AG09309 (cell line): Measurements from ENCODE around the gene FDX1.

Source experiments
- DNase-seq: peaks from one replicate; pipeline ENCODE4 v3.0.0-alpha.2; 2010; ENCODE audit warnings: low read depth
- H3K4me3 ChIP-seq: 2 replicates; pipeline ENCODE4 v1.5.1; 2011; ENCODE audit warnings: mild to moderate bottlenecking, low read depth, low read length, moderate library complexity; ENCODE audit not compliant: control insufficient read depth
- TF ChIP-seq, protein P1 (sequence below): IDR thresholded peaks from 2 replicates; pipeline ENCODE4 v1.5.1; 2011; ENCODE audit warnings: mild to moderate bottlenecking, low read depth, low read length, inconsistent platforms; ENCODE audit not compliant: insufficient read depth, control insufficient read depth; ENCODE audit errors: missing control alignments

FDX1 gene

GRCh38 chr11:110432713-110433392, 3.1 kb downstream of the FDX1 start:
- TF ChIP-seq, protein P1, sequence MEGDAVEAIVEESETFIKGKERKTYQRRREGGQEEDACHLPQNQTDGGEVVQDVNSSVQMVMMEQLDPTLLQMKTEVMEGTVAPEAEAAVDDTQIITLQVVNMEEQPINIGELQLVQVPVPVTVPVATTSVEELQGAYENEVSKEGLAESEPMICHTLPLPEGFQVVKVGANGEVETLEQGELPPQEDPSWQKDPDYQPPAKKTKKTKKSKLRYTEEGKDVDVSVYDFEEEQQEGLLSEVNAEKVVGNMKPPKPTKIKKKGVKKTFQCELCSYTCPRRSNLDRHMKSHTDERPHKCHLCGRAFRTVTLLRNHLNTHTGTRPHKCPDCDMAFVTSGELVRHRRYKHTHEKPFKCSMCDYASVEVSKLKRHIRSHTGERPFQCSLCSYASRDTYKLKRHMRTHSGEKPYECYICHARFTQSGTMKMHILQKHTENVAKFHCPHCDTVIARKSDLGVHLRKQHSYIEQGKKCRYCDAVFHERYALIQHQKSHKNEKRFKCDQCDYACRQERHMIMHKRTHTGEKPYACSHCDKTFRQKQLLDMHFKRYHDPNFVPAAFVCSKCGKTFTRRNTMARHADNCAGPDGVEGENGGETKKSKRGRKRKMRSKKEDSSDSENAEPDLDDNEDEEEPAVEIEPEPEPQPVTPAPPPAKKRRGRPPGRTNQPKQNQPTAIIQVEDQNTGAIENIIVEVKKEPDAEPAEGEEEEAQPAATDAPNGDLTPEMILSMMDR = no peak
- no peak overlapping the region for H3K4me3 ChIP-seq
- no peak for DNase-seq

GRCh38 chr11:110433393-110434333, 3.9 kb downstream of the FDX1 start:
- H3K4me3 ChIP-seq = no peak overlapping the region
- DNase-seq = no peak
- TF ChIP-seq, protein P1 = peak; percentile 26

DNA sequence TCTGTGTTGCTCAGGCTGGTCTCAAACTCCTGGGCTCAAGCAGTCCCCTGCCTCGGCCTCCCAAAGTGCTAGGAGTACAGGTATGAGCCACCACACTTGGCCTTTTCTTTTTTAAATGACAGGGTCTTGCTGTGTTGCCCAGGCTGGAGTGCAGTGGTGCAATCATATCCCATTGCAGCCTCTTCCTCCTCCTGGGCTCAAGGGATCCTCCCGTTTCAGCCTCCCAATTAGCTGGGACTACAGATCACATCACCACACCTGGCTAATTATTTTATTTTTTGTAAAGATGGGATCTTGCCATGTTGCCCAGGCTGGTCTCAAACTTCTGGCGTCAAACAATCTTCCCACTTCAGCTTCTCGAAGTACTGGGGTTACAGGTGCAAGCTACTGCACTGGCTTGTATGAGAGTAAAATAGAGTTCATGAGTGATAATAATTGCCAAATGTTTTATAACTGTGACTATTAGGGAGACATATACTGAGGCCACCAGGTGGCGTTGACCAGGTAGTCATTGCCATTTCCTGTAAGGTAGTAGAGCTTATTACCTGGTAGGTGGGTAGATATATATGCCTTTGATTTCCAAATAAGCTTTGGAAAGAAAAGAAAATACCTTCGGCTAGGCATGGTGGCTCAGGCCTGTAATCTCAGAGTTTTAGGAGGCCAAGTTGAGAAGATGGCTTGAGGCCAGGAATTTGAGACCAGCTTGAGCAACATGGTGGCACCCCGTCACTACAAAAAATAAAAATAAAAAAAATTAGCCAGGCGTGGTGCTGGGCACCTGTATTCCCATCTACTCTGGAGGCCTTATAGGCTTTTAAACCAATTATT, 5.4 kb downstream of the FDX1 start:
- no peak for DNase-seq
- TF ChIP-seq, protein P1 = peak; percentile 22
- H3K4me3 ChIP-seq = no peak overlapping the region

GRCh38 chr11:110435780-110436717, 6.3 kb downstream of the FDX1 start:
- TF ChIP-seq, protein P1 = no peak
- H3K4me3 ChIP-seq = no peak overlapping the region
- DNase-seq = no peak

- TF ChIP-seq, protein P1 = no peak
- no peak for DNase-seq
- no peak overlapping the region for H3K4me3 ChIP-seq
These were observed 8.3 kb downstream of the FDX1 start for GRCh38 chr11:110438017-110438416.
